Natural killer cell (primary cell): ENCODE data around the gene VDAC1. TPM values are rescaled to one million over a fixed set of nuclear protein-coding genes. Genes with fewer than 3 reads are reported as not detected.

Experiments used
- ATAC-seq, 3 donors: fragments of 150-1000 bp in 2 of 3; fragments of 200-7000 bp in 1 of 3; cut with Tn5 transposase; 1 replicate in 1 of 3; 2 replicates in 2 of 3; pipeline ENCODE4 v1.10.0; 2021; ENCODE audit warnings: mild to moderate bottlenecking in 2 of 3, moderate library complexity in 2 of 3
- DNase-seq, 2 donors: peaks; one replicate each; pipeline versions ENCODE4 v3.0.0 to v3.0.0-alpha.2; 2013 to 2021; ENCODE audit warnings: mixed read lengths in 1 of 2
- H3K27ac ChIP-seq: one replicate; pipeline ENCODE4 v1.5.1; 2013; ENCODE audit warnings: mild to moderate bottlenecking, low read length
- H3K27me3 ChIP-seq: one replicate; pipeline ENCODE4 v1.6.1; 2013; ENCODE audit warnings: low read length; ENCODE audit not compliant: control insufficient read depth, insufficient read depth
- H3K36me3 ChIP-seq: one replicate; pipeline ENCODE4 v1.6.1; 2013; ENCODE audit warnings: low read length; ENCODE audit not compliant: control insufficient read depth, insufficient read depth
- H3K4me1 ChIP-seq: one replicate; pipeline ENCODE4 v1.6.1; 2013; ENCODE audit warnings: low read length; ENCODE audit not compliant: control insufficient read depth, insufficient read depth
- H3K4me3 ChIP-seq: one replicate; pipeline ENCODE4 v1.5.1; 2013; ENCODE audit warnings: low read length
- H3K9me3 ChIP-seq: one replicate; pipeline ENCODE4 v1.6.1; 2013; ENCODE audit warnings: low read length; ENCODE audit not compliant: control insufficient read depth, insufficient read depth
- H3K27ac Mint-ChIP-seq, 2 donors: one replicate each; pipeline ENCODE4 v1.8.0; 2022; ENCODE audit warnings: mild to moderate bottlenecking in 2 of 2, mixed read lengths in 2 of 2, moderate library complexity in 1 of 2
- H3K27me3 Mint-ChIP-seq, 2 donors: one replicate each; pipeline ENCODE4 v1.8.0; 2022; ENCODE audit warnings: low read depth in 2 of 2, mixed read lengths in 2 of 2
- H3K36me3 Mint-ChIP-seq: one replicate; pipeline ENCODE4 v1.8.0; 2022; ENCODE audit warnings: mixed read lengths
- H3K4me1 Mint-ChIP-seq, 2 donors: one replicate each; pipeline ENCODE4 v1.8.0; 2022; ENCODE audit warnings: mixed read lengths in 2 of 2
- H3K4me3 Mint-ChIP-seq: one replicate; pipeline ENCODE4 v1.8.0; 2022; ENCODE audit warnings: mild to moderate bottlenecking, moderate library complexity, mixed read lengths
- H3K9me3 Mint-ChIP-seq, 2 donors: one replicate each; pipeline ENCODE4 v1.8.0; 2022; ENCODE audit warnings: mixed read lengths in 2 of 2
- WGBS: methylation state at CpG from one replicate; pipeline ENCODE4 v1.1.7; 2013; ENCODE audit warnings: missing lambda C conversion rate; ENCODE audit not compliant: insufficient coverage; 5-methylcytosine and 5-hydroxymethylcytosine counted together
- intact Hi-C: fragments of 100-400 bp; cut with micrococcal nuclease; formaldehyde crosslinking; loops from one replicate; pipeline ENCODE4 v1.14.2; 2022
- total RNA-seq, 4 donors: library from RNA; stranded (reverse); fragments of 120-200 nt in 1 of 4; gene quantifications; one replicate each; pipeline versions ENCODE4 v1.2.3 to v1.2.4, GENCODE V29; 2013 to 2022
- TF ChIP-seq, protein P1 (sequence below): fragments of 200-600 bp; IDR thresholded peaks from one replicate; pipeline ENCODE4 v1.8.0; 2022; ENCODE audit warnings: antibody characterized with exemption

VDAC1 gene
- total RNA-seq, 3 donors from 2014 or later (not counting 1 experiment from before 2014, with no cell fraction given) = 54.0 to 63.3 (median 60.2) TPM

- Histone ChIP-seq H3K4me1 (peaks cover 13% of the 10 kb centered on the region), H3K9me3 (no peaks in the 10 kb centered on the region), H3K27me3 (no peaks in the 10 kb centered on the region), H3K36me3 (peaks cover 37% of the 10 kb centered on the region), H3K4me3 (no peak overlapping the region), H3K27ac (no peak overlapping the region)
- intact Hi-C loops = no loop called here
- no peak overlapping the region for H3K27ac Mint-ChIP-seq
- no peaks in the 10 kb centered on the region for H3K9me3 Mint-ChIP-seq
- H3K4me1 Mint-ChIP-seq = peaks cover 28 to 32% of the 10 kb centered on the region in 2 donors
- H3K4me3 Mint-ChIP-seq = no peak overlapping the region
- DNase-seq (no peak), ATAC-seq (no peak)
- H3K36me3 Mint-ChIP-seq = peaks cover 6% of the 10 kb centered on the region
- H3K27me3 Mint-ChIP-seq = no peaks in the 10 kb centered on the region
- TF ChIP-seq, protein P1, sequence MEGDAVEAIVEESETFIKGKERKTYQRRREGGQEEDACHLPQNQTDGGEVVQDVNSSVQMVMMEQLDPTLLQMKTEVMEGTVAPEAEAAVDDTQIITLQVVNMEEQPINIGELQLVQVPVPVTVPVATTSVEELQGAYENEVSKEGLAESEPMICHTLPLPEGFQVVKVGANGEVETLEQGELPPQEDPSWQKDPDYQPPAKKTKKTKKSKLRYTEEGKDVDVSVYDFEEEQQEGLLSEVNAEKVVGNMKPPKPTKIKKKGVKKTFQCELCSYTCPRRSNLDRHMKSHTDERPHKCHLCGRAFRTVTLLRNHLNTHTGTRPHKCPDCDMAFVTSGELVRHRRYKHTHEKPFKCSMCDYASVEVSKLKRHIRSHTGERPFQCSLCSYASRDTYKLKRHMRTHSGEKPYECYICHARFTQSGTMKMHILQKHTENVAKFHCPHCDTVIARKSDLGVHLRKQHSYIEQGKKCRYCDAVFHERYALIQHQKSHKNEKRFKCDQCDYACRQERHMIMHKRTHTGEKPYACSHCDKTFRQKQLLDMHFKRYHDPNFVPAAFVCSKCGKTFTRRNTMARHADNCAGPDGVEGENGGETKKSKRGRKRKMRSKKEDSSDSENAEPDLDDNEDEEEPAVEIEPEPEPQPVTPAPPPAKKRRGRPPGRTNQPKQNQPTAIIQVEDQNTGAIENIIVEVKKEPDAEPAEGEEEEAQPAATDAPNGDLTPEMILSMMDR = no peak
- 92% methylated on average over 5 of the region's 5 CpGs for WGBS
Observed at GRCh38 chr5:133991171-133991910, 13.4 kb downstream of the VDAC1 start.

DNA sequence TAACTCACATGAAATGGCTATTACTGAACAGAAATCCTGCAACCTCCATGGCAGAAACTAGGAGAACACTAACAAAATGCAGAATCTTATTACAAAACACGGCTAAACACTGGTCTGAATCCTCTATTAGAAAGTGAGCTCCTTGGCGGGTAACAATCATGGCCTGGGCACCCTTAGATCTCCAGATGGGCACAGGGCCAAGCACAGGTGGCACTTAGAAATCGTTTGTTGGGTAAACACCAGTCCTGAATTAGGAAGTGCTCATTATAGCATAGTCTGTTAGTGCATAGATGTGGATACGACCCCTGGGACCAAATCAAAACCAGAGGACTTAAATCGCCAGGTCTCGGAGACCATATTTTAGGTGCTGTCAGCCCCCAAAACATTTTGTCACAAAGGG lies 14.4 kb downstream of the VDAC1 start:
- Mint-ChIP-seq H3K4me3 (no peak overlapping the region), H3K9me3 (no peaks in the 10 kb centered on the region), H3K27ac (no peak overlapping the region), H3K36me3 (peaks cover 6% of the 10 kb centered on the region), H3K4me1 (peaks cover 25 to 31% of the 10 kb centered on the region in 2 donors), H3K27me3 (no peaks in the 10 kb centered on the region)
- intact Hi-C loops = no loop called here
- Histone ChIP-seq H3K27ac (no peak overlapping the region), H3K27me3 (no peaks in the 10 kb centered on the region), H3K9me3 (no peaks in the 10 kb centered on the region), H3K4me1 (peaks cover 8% of the 10 kb centered on the region), H3K36me3 (peaks cover 39% of the 10 kb centered on the region), H3K4me3 (no peak overlapping the region)
- ATAC-seq (no peak), DNase-seq (no peak)
- WGBS = 76% methylated on average over 6 of the region's 6 CpGs
- TF ChIP-seq, protein P1 = no peak

DNA sequence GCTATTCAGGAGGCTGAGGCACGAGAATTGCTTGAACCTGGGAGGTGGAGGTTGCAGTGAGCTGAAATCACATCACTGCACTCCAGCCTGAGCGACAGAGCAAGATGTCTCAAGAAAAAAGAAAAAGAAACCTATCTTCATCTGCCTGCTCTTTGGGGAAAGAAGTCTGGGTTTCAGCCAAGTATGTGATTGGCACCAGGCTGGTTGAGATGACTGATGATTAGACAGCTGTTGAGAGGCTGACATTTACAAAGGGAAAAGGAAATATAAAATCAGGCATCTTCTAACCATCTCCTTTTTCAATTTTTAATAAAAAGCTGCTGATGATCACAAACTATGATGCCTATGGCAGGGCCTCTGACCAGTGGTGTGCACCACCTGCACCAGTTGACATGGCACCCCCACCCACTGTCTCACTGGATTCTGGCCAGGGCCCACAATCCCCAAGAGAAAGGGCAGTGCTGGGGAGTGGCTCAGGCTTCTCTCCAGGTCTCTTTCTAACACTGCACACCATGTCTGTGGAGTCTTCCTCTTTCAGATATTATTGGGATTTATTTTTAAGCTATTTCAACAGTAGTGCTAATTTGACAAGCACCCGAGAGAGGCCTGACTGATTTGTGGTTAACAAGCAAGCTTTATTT lies 19.1 kb downstream of the VDAC1 start:
- no peak overlapping the region for H3K27ac ChIP-seq
- Mint-ChIP-seq H3K36me3 (peaks cover 6% of the 10 kb centered on the region), H3K4me1 (no peaks in the 10 kb centered on the region), H3K9me3 (no peaks in the 10 kb centered on the region), H3K27ac (no peak overlapping the region), H3K4me3 (no peak overlapping the region), H3K27me3 (no peaks in the 10 kb centered on the region)
- ATAC-seq (no peak), DNase-seq (no peak)
- intact Hi-C loops = no loop called here
- H3K27me3 ChIP-seq = no peaks in the 10 kb centered on the region
- H3K4me1 ChIP-seq = no peaks in the 10 kb centered on the region
- no peaks in the 10 kb centered on the region for H3K9me3 ChIP-seq
- H3K36me3 ChIP-seq = peaks cover 41% of the 10 kb centered on the region
- 89% methylated on average over 3 of the region's 3 CpGs for WGBS
- no peak overlapping the region for H3K4me3 ChIP-seq
- TF ChIP-seq, protein P1 = no peak
